Heart left ventricle (tissue), 16 donors: ENCODE data around the gene FSHR. TPM values are rescaled to one million over a fixed set of nuclear protein-coding genes. Genes with fewer than 3 reads are reported as not detected.

Experiments
- ATAC-seq, 4 donors: fragments of 200-7000 bp; cut with Tn5 transposase; one replicate each; pipeline ENCODE4 v1.9.1; 2020 to 2022; ENCODE audit warnings: moderate library complexity in 4 of 4, mild to moderate bottlenecking in 3 of 4, moderate number of reproducible peaks in 1 of 4
- DNase-seq, 5 donors: peaks; one replicate each; pipeline ENCODE4 v3.0.0-alpha.2; 2020
- H3K27ac ChIP-seq, 12 donors: fragments of 200-600 bp; sonication (generic) in 4 of 12; one replicate each; pipeline versions ENCODE4 v1.5.0 to v1.8.0; 2016 to 2022; ENCODE audit warnings: mild to moderate bottlenecking in 2 of 12
- H3K27me3 ChIP-seq, 9 donors: fragments of 200-600 bp; sonication (generic) in 2 of 9; one replicate each; pipeline versions ENCODE4 v1.5.1 to v1.8.0; 2016 to 2022; ENCODE audit warnings: mild to moderate bottlenecking in 3 of 9
- H3K36me3 ChIP-seq, 9 donors: fragments of 200-600 bp; sonication (generic) in 2 of 9; one replicate each; pipeline versions ENCODE4 v1.5.0 to v1.8.0; 2018 to 2022; ENCODE audit warnings: mild to moderate bottlenecking in 2 of 9
- H3K4me1 ChIP-seq, 12 donors: fragments of 200-600 bp; sonication (generic) in 4 of 12; one replicate each; pipeline versions ENCODE4 v1.5.0 to v1.8.0; 2016 to 2022; ENCODE audit warnings: mild to moderate bottlenecking in 3 of 12
- H3K4me3 ChIP-seq, 12 donors: fragments of 200-600 bp; sonication (generic) in 4 of 12; one replicate each; pipeline versions ENCODE4 v1.5.0 to v1.8.0; 2017 to 2022; ENCODE audit warnings: mild to moderate bottlenecking in 9 of 12, moderate library complexity in 4 of 12
- H3K9me3 ChIP-seq, 12 donors: fragments of 200-600 bp; sonication (generic) in 4 of 12; one replicate each; pipeline versions ENCODE4 v1.5.0 to v1.8.0; 2016 to 2022; ENCODE audit warnings: mild to moderate bottlenecking in 1 of 12
- POLR2A ChIP-seq, 2 donors: fragments of 450-650 bp; IDR thresholded peaks; one replicate each; pipeline ENCODE4 v1.6.1; 2017; ENCODE audit warnings: antibody characterized with exemption in 2 of 2, mild to moderate bottlenecking in 2 of 2, moderate library complexity in 2 of 2
- WGBS, 4 donors: extraction: QIAGEN DNeasy Blood & Tissue Kit in 2 of 4; methylation state at CpG; one replicate each; pipeline versions ENCODE4 v1.1.5 to v1.1.7; 2013 to 2018; 5-methylcytosine and 5-hydroxymethylcytosine counted together
- intact Hi-C, 10 donors: fragments of 100-400 bp; cut with DNase I; formaldehyde crosslinking; loops; one replicate each; pipeline versions ENCODE4 v1.11.1 to v1.14.2; 2022
- polyA plus RNA-seq, 2 donors: library from polyadenylated mRNA; stranded (reverse); fragments of 200-250 nt; gene quantifications; one replicate each; pipeline ENCODE4 v1.2.3, GENCODE V29; 2013
- total RNA-seq, 9 donors: library from RNA; depleted of rRNA in 2 of 9; stranded (reverse); fragments of >200 nt in 2 of 9; fragmentation: NEBNext Ultra II Directional in 3 of 9; extraction: Animal tissue kit (Norgen Biotek cat#: 25700) in 3 of 9; gene quantifications; one replicate each; pipeline versions ENCODE4 v1.1.0 to v1.2.4, GENCODE V29; 2016 to 2023
- TF ChIP-seq, protein P1 (sequence below), 12 donors: fragments of 200-600 bp; sonication (generic) in 4 of 12; IDR thresholded peaks; one replicate each; pipeline versions ENCODE4 v1.5.0 to v1.8.0; 2018 to 2022; ENCODE audit warnings: antibody characterized with exemption in 12 of 12, mild to moderate bottlenecking in 5 of 12
- donor health status: ischemic (EF 13 %, LVEDD 7.1; RV severe dilation, severe dysfunction).
- donor health status: healthy with polysubstance abuse.
- donor health status: DM: no; HTN: yes; CAD: no.
- donor health status: DM: no; HTN: no; CAD: no.
- donor health status: ischemic (EF 25% LVEDD 6.9; RV normal size, moderate dysfunction).
- donor health status: ischemic (EF 25% LVEDD 5.7; RV mildly dilated, moderate dysfunction).
- donor health status: healthy.
- donor health status: DM: yes; HTN: yes; CAD: no.
- donor health status: ischemic (EF 35%, LVEDD 5.7; RV mildly dilated, moderate dysfunction).
- donor health status: nonischemic (EF 11% LVEDD 7.7; RV severe dilation, severe dysfunction).
- donor health status: DM: yes; HTN: yes; CAD: no.
- donor health status: PGD.
- donor health status: ischemic (EF 29% LVEDD 5.4; RV normal size, mild dysfunction).
- donor health status: nonischemic (EF 23%, LVEDD 6.1; RV moderate dilation, normal function).

FSHR gene
- total and polyA plus RNA-seq, 11 donors: 0.19 to 0.75 (median 0.39) TPM; not detected in 5

DNA sequence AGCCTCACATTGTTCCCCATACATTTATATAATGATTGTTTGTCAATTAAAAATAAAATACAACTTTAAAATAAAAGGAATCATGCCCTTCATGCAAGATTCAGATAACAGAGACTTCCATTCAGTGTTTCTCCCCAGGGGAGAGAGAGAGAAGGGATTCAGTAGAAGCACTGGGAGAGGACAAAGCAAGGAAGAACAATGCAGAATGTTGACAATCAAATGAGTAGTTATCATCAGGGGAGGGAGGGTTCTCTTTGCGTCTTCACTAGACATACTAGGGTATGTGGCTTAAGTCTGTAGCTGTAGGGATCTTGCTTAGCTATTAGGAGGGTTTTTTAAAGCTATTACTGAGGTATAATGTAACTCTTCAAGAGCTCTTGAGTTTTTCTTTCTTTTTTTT lies 30.7 kb downstream of the FSHR start:
- Histone ChIP-seq H3K4me3 (no peak overlapping the region), H3K27me3 (peaks cover 0 to 3% (median 0%) of the 10 kb centered on the region in 9 donors), H3K27ac (no peak overlapping the region), H3K4me1 (no peaks in the 10 kb centered on the region), H3K9me3 (no peaks in the 10 kb centered on the region), H3K36me3 (no peaks in the 10 kb centered on the region)
- WGBS, 4 donors: 0 to 76% (median 37%) methylated on average over 1 of the region's 1 CpG
- DNase-seq: no peak
- ATAC-seq: no peak
- no peak for TF ChIP-seq POLR2A (IDR thresholded peaks at IDR 0.05)
- TF ChIP-seq, protein P1, sequence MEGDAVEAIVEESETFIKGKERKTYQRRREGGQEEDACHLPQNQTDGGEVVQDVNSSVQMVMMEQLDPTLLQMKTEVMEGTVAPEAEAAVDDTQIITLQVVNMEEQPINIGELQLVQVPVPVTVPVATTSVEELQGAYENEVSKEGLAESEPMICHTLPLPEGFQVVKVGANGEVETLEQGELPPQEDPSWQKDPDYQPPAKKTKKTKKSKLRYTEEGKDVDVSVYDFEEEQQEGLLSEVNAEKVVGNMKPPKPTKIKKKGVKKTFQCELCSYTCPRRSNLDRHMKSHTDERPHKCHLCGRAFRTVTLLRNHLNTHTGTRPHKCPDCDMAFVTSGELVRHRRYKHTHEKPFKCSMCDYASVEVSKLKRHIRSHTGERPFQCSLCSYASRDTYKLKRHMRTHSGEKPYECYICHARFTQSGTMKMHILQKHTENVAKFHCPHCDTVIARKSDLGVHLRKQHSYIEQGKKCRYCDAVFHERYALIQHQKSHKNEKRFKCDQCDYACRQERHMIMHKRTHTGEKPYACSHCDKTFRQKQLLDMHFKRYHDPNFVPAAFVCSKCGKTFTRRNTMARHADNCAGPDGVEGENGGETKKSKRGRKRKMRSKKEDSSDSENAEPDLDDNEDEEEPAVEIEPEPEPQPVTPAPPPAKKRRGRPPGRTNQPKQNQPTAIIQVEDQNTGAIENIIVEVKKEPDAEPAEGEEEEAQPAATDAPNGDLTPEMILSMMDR (IDR thresholded peaks at IDR 0.05): no peak
- intact Hi-C loops: no loop called here

DNA sequence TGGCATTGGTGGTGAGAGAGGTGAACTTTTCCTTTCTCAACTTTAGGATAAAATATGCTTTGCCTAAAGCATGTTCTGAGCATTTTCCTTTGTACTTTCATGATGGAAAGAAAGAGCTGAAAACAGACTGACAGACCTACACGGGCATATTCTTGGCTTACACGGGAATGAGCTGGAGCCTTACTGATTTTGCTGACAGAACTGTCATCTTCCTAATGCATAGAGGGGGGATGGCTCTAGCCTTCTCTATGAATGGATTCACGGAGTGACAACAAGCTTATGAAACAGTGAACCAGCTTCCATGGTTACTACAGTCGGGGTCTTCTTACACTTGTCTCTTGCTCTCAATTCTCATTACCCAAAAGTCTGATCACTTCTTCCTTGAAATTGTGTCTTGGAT lies 32.2 kb downstream of the FSHR start:
- no peak for TF ChIP-seq POLR2A (IDR thresholded peaks at IDR 0.05)
- TF ChIP-seq, protein P1 (IDR thresholded peaks at IDR 0.05): no peak
- intact Hi-C loops: no loop called here
- H3K36me3 ChIP-seq: no peaks in the 10 kb centered on the region
- DNase-seq (no peak), ATAC-seq (no peak)
- no peak overlapping the region for H3K27ac ChIP-seq
- no peaks in the 10 kb centered on the region for H3K4me1 ChIP-seq
- peaks cover 0 to 3% (median 0%) of the 10 kb centered on the region in 9 donors for H3K27me3 ChIP-seq
- WGBS, 4 donors: 56 to 76% (median 70%) methylated on average over 4 of the region's 4 CpGs
- no peak overlapping the region for H3K4me3 ChIP-seq
- no peaks in the 10 kb centered on the region for H3K9me3 ChIP-seq

DNA sequence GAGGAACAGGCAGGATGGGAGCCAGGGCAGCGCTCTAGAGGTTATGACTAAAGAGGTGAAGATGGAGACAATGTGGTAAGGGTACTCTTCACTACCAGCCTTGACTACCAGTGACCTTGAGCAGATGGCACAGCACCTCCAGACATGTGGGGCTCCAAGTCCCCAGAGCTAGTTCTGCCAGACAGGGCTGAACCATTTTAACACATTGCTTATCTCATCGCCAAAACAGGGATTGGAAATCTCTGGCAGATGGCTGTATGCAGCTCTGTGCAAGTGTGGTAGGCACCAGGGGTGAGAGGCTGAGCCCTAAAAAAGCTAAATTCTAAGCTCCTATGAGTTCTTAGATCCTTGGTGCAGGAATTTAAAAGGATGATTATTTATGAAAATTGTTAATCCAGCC lies 41.3 kb downstream of the FSHR start:
- Histone ChIP-seq H3K4me3 (no peak overlapping the region), H3K36me3 (no peaks in the 10 kb centered on the region), H3K4me1 (no peaks in the 10 kb centered on the region), H3K9me3 (peaks cover 0 to 2% (median 0%) of the 10 kb centered on the region in 12 donors), H3K27me3 (no peaks in the 10 kb centered on the region), H3K27ac (no peak overlapping the region)
- TF ChIP-seq POLR2A (IDR thresholded peaks at IDR 0.05): no peak
- TF ChIP-seq, protein P1 (IDR thresholded peaks at IDR 0.05): no peak
- intact Hi-C loops: no loop called here
- WGBS, 4 donors: 83 to 95% (median 89%) methylated on average over 2 of the region's 2 CpGs
- no peak for ATAC-seq
- no peak for DNase-seq

DNA sequence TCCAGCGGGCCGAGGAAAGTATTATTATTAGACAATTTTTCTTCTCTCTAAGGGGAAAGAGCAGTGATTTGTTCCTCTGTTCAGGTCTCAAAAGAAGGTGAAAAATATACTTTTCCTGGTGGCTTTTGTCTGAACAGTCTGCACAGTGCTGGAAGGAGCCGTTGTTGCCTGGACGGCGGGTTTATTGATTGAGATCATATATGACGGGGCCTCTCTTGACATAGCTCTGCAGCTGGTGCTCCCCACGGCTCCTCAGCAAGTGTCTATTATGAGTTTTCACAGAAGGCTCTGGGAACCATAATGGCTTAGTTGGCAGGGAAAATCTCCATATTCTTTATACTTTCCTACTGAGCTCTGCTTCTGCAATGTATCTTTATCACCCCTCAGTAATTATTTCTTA lies 42.9 kb downstream of the FSHR start:
- DNase-seq: no peak
- TF ChIP-seq POLR2A (IDR thresholded peaks at IDR 0.05): no peak
- TF ChIP-seq, protein P1 (IDR thresholded peaks at IDR 0.05): no peak
- WGBS, 4 donors: 79 to 92% (median 88%) methylated on average over 7 of the region's 7 CpGs
- Histone ChIP-seq H3K9me3 (peaks cover 0 to 2% (median 0%) of the 10 kb centered on the region in 12 donors), H3K27me3 (no peaks in the 10 kb centered on the region), H3K27ac (no peak overlapping the region), H3K4me3 (no peak overlapping the region), H3K36me3 (no peaks in the 10 kb centered on the region), H3K4me1 (no peaks in the 10 kb centered on the region)
- no peak for ATAC-seq
- intact Hi-C loops: no loop called here
